ENCODE data around the gene IFNLR1.

Gene IFNLR1

GRCh38 chr1:24151175-24151533 lies 35.9 kb downstream of the IFNLR1 start:
- TF ChIP-seq REST (IDR thresholded peaks at IDR 0.05; ENCODE audit: insufficient read depth in 1 of 2, low read depth in 2 of 2, low read length in 2 of 2) (no peak), TAF1 (IDR thresholded peaks at IDR 0.05; ENCODE audit: borderline replicate concordance, insufficient read depth, low read length) (no peak), POLR2AphosphoS5 (IDR thresholded peaks at IDR 0.05; ENCODE audit: low read depth, low read length) (no peak), SIN3A (IDR thresholded peaks at IDR 0.05; ENCODE audit: borderline replicate concordance, insufficient read depth, low read length) (no peak), FOXP2 (optimal IDR thresholded peaks at IDR 0.05; ENCODE audit: borderline replicate concordance, extremely low read depth, extremely low read length, insufficient read depth) (no peak)

- TF ChIP-seq FOXP2 (optimal IDR thresholded peaks at IDR 0.05; ENCODE audit: borderline replicate concordance, extremely low read depth, extremely low read length, insufficient read depth) (no peak), TAF1 (IDR thresholded peaks at IDR 0.05; ENCODE audit: borderline replicate concordance, insufficient read depth, low read length) (no peak), SIN3A (IDR thresholded peaks at IDR 0.05; ENCODE audit: borderline replicate concordance, insufficient read depth, low read length) (no peak), REST (IDR thresholded peaks at IDR 0.05; ENCODE audit: insufficient read depth in 1 of 2, low read depth in 2 of 2, low read length in 2 of 2) (no peak), POLR2AphosphoS5 (IDR thresholded peaks at IDR 0.05; ENCODE audit: low read depth, low read length) (no peak)
Measured at GRCh38 chr1:24150234-24151174, 36.6 kb downstream of the IFNLR1 start.

DNA sequence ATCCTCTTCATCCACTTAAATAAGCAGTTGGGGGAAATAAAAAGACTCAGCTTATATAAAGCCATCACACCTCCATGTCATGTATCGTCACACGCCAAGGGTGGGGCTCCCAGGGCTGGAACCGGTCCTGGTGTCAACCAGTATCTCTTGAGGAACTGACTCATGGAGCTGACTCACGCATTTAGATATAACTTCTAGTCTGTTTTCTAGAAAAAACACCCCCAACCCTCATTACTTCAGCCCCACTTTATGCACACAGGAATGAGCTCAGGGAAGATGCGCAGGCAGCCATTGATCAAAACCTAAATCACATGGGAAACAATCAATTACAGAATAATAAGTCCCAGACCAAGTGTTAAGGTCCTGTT lies 37.2 kb downstream of the IFNLR1 start:
- TF ChIP-seq SIN3A (IDR thresholded peaks at IDR 0.05; ENCODE audit: borderline replicate concordance, insufficient read depth, low read length) (no peak), TAF1 (IDR thresholded peaks at IDR 0.05; ENCODE audit: borderline replicate concordance, insufficient read depth, low read length) (no peak), REST (IDR thresholded peaks at IDR 0.05; ENCODE audit: insufficient read depth in 1 of 2, low read depth in 2 of 2, low read length in 2 of 2) (no peak), POLR2AphosphoS5 (IDR thresholded peaks at IDR 0.05; ENCODE audit: low read depth, low read length) (no peak), FOXP2 (optimal IDR thresholded peaks at IDR 0.05; ENCODE audit: borderline replicate concordance, extremely low read depth, extremely low read length, insufficient read depth) (no peak)

- no peak for TF ChIP-seq SIN3A (IDR thresholded peaks at IDR 0.05; ENCODE audit: borderline replicate concordance, insufficient read depth, low read length)
- TF ChIP-seq FOXP2 (optimal IDR thresholded peaks at IDR 0.05; ENCODE audit: borderline replicate concordance, extremely low read depth, extremely low read length, insufficient read depth): no peak
- no peak for TF ChIP-seq REST (IDR thresholded peaks at IDR 0.05; ENCODE audit: insufficient read depth in 1 of 2, low read depth in 2 of 2, low read length in 2 of 2)
- TF ChIP-seq TAF1 (IDR thresholded peaks at IDR 0.05; ENCODE audit: borderline replicate concordance, insufficient read depth, low read length): no peak
- TF ChIP-seq POLR2AphosphoS5 (IDR thresholded peaks at IDR 0.05; ENCODE audit: low read depth, low read length): no peak
Measured at GRCh38 chr1:24147816-24148215, 39.3 kb downstream of the IFNLR1 start.

Measured in PFSK-1 (cell line).